Measurements from ENCODE around the gene FAM117B.

The FAM117B gene

DNA sequence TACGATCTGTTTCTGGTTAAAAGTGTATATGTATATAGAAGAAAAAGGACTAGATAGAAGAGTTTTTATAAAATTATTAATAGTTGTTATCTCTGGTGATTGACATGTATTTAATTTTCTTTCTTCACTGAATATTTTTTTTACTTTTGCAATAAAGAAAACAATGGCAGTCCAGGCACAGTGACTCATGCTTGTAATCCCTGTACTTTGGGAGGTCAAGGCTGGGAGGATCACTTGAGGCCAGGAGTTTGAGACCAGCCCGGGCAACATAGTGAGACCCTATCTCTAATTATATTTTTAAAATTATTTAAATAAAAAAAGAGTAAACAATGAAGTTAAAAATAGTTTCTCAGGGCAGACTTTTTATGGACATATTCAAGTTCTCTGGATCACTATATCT, 114.7 kb downstream of the FAM117B start:
- no peaks in the 10 kb centered on the region for H3K4me1 ChIP-seq (ENCODE audit: insufficient read depth, low read length)
- no peaks in the 10 kb centered on the region for H3K36me3 ChIP-seq (ENCODE audit: insufficient read depth, low read length)
- peaks cover 3% of the 10 kb centered on the region; the same call in 1 of the 2 replicates for H3K9me3 ChIP-seq (ENCODE audit: control insufficient read depth, insufficient read depth, low read length)
- H3K9ac ChIP-seq (ENCODE audit: low read depth, low read length) = no peak overlapping the region

GRCh38 chr2:202750763-202751427, 116.1 kb downstream of the FAM117B start:
- no peak overlapping the region for H3K9ac ChIP-seq (ENCODE audit: low read depth, low read length)
- peaks cover 3% of the 10 kb centered on the region; the same call in 1 of the 2 replicates for H3K9me3 ChIP-seq (ENCODE audit: control insufficient read depth, insufficient read depth, low read length)
- no peaks in the 10 kb centered on the region for H3K36me3 ChIP-seq (ENCODE audit: insufficient read depth, low read length)
- H3K4me1 ChIP-seq (ENCODE audit: insufficient read depth, low read length) = no peaks in the 10 kb centered on the region

GRCh38 chr2:202752071-202752470, 117.3 kb downstream of the FAM117B start:
- Histone ChIP-seq H3K36me3 (ENCODE audit: insufficient read depth, low read length) (no peaks in the 10 kb centered on the region), H3K9ac (ENCODE audit: low read depth, low read length) (no peak overlapping the region), H3K4me1 (ENCODE audit: insufficient read depth, low read length) (no peaks in the 10 kb centered on the region), H3K9me3 (ENCODE audit: control insufficient read depth, insufficient read depth, low read length) (peaks cover 3% of the 10 kb centered on the region; the same call in 1 of the 2 replicates)

DNA sequence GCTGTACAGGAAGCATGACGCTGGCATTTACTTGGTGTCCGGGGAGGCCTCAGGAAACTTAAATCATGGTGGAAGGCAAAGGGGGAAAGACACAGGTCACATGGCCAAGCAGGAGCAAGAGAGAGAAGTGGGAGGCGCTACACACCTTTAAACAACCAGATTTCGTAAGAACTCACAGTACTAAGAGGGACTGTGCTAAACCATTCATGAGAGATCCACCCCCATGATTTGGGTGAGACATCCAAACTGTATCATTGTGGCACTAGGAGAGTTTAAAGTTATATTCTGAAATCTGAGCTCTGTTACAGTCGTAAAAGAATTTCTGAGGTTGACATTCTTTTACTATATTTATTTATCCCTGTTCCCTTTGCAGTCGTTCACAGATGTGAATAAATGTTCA, 120.2 kb downstream of the FAM117B start:
- Histone ChIP-seq H3K9ac (ENCODE audit: low read depth, low read length) (no peak overlapping the region), H3K36me3 (ENCODE audit: insufficient read depth, low read length) (no peaks in the 10 kb centered on the region; the same call in none of the 2 replicates), H3K9me3 (ENCODE audit: control insufficient read depth, insufficient read depth, low read length) (peaks cover 3% of the 10 kb centered on the region; the same call in 1 of the 2 replicates), H3K4me1 (ENCODE audit: insufficient read depth, low read length) (no peaks in the 10 kb centered on the region)

- no peaks in the 10 kb centered on the region for H3K4me1 ChIP-seq (ENCODE audit: insufficient read depth, low read length)
- H3K9ac ChIP-seq (ENCODE audit: low read depth, low read length) = no peak overlapping the region
- H3K36me3 ChIP-seq (ENCODE audit: insufficient read depth, low read length) = no peaks in the 10 kb centered on the region; the same call in none of the 2 replicates
- peaks cover 3% of the 10 kb centered on the region; the same call in 1 of the 2 replicates for H3K9me3 ChIP-seq (ENCODE audit: control insufficient read depth, insufficient read depth, low read length)
These were observed 121.8 kb downstream of the FAM117B start for GRCh38 chr2:202756598-202756997.

- H3K4me1 ChIP-seq (ENCODE audit: insufficient read depth, low read length) = no peaks in the 10 kb centered on the region
- no peaks in the 10 kb centered on the region; the same call in none of the 2 replicates for H3K36me3 ChIP-seq (ENCODE audit: insufficient read depth, low read length)
- peaks cover 3% of the 10 kb centered on the region; the same call in 1 of the 2 replicates for H3K9me3 ChIP-seq (ENCODE audit: control insufficient read depth, insufficient read depth, low read length)
- H3K9ac ChIP-seq (ENCODE audit: low read depth, low read length) = no peak overlapping the region
These were observed 122.6 kb downstream of the FAM117B start for GRCh38 chr2:202757339-202757738.

- Histone ChIP-seq H3K4me1 (ENCODE audit: insufficient read depth, low read length) (no peaks in the 10 kb centered on the region), H3K9ac (ENCODE audit: low read depth, low read length) (no peak overlapping the region), H3K9me3 (ENCODE audit: control insufficient read depth, insufficient read depth, low read length) (peaks cover 3% of the 10 kb centered on the region; the same call in 1 of the 2 replicates), H3K36me3 (ENCODE audit: insufficient read depth, low read length) (no peaks in the 10 kb centered on the region; the same call in none of the 2 replicates)
These were observed 123.4 kb downstream of the FAM117B start for GRCh38 chr2:202758128-202758527.

DNA sequence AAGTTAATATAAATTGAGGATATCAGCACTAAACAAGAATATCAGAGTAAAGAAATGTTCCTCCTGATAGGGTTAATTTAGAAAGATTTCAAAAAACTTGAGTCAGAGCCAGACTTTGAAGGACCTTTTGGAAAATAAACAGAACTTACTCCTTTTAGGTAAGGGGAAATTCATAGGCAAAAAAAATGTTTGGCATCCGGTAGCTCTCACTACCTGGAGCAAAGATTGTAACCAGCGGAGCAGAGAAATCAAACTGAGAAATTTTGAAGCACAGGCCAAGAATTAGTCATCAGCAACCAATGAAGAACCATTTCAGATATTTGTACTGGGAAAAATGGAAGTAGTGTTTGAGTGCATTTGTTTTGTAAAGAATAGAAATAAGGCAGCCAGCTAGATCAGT, 123.8 kb downstream of the FAM117B start:
- H3K9me3 ChIP-seq (ENCODE audit: control insufficient read depth, insufficient read depth, low read length) = peaks cover 3% of the 10 kb centered on the region; the same call in 1 of the 2 replicates
- H3K9ac ChIP-seq (ENCODE audit: low read depth, low read length) = no peak overlapping the region
- H3K4me1 ChIP-seq (ENCODE audit: insufficient read depth, low read length) = no peaks in the 10 kb centered on the region
- no peaks in the 10 kb centered on the region; the same call in none of the 2 replicates for H3K36me3 ChIP-seq (ENCODE audit: insufficient read depth, low read length)

GRCh38 chr2:202760848-202761247, 126.1 kb downstream of the FAM117B start:
- Histone ChIP-seq H3K36me3 (ENCODE audit: insufficient read depth, low read length) (no peaks in the 10 kb centered on the region; the same call in none of the 2 replicates), H3K4me1 (ENCODE audit: insufficient read depth, low read length) (no peaks in the 10 kb centered on the region), H3K9me3 (ENCODE audit: control insufficient read depth, insufficient read depth, low read length) (no peaks in the 10 kb centered on the region), H3K9ac (ENCODE audit: low read depth, low read length) (no peak overlapping the region)

GRCh38 chr2:202762556-202762955, 127.8 kb downstream of the FAM117B start:
- Histone ChIP-seq H3K36me3 (ENCODE audit: insufficient read depth, low read length) (peaks cover 2% of the 10 kb centered on the region), H3K9me3 (ENCODE audit: control insufficient read depth, insufficient read depth, low read length) (no peaks in the 10 kb centered on the region), H3K4me1 (ENCODE audit: insufficient read depth, low read length) (no peaks in the 10 kb centered on the region), H3K9ac (ENCODE audit: low read depth, low read length) (no peak overlapping the region)

- Histone ChIP-seq H3K36me3 (ENCODE audit: insufficient read depth, low read length) (peaks cover 2% of the 10 kb centered on the region; the same call in 1 of the 2 replicates), H3K9ac (ENCODE audit: low read depth, low read length) (no peak overlapping the region), H3K4me1 (ENCODE audit: insufficient read depth, low read length) (no peaks in the 10 kb centered on the region), H3K9me3 (ENCODE audit: control insufficient read depth, insufficient read depth, low read length) (no peaks in the 10 kb centered on the region)
These were observed 129.1 kb downstream of the FAM117B start for GRCh38 chr2:202763916-202764315.

DNA sequence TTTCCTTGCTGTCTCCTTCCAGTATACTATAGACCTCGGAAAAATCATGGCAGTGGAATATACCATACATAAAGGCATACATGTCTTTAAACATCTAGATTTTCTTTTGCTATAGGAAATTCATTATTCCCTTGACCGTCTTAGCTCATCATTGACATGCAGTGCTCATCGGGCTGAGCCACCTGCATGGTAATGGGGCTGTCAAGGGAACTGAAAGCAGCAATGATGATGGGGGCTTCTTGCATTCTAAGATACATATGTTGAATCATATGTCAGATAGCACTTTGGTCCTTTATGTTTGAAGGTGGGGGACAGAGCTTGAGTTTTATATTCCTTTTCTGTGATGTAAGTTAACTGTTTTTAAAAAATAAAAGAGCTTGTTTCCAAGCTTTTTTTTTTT, 130.2 kb downstream of the FAM117B start:
- H3K9ac ChIP-seq (ENCODE audit: low read depth, low read length) = no peak overlapping the region
- H3K36me3 ChIP-seq (ENCODE audit: insufficient read depth, low read length) = 0 out of 2 replicates have a peak, but pooled peaks cover 2% of the 10 kb centered on the region
- no peaks in the 10 kb centered on the region for H3K4me1 ChIP-seq (ENCODE audit: insufficient read depth, low read length)
- H3K9me3 ChIP-seq (ENCODE audit: control insufficient read depth, insufficient read depth, low read length) = no peaks in the 10 kb centered on the region

GRCh38 chr2:202765436-202765835, 130.7 kb downstream of the FAM117B start:
- no peak overlapping the region for H3K9ac ChIP-seq (ENCODE audit: low read depth, low read length)
- H3K4me1 ChIP-seq (ENCODE audit: insufficient read depth, low read length) = no peaks in the 10 kb centered on the region
- no peaks in the 10 kb centered on the region for H3K9me3 ChIP-seq (ENCODE audit: control insufficient read depth, insufficient read depth, low read length)
- 0 out of 2 replicates have a peak, but pooled peaks cover 2% of the 10 kb centered on the region for H3K36me3 ChIP-seq (ENCODE audit: insufficient read depth, low read length)

GRCh38 chr2:202768273-202768672, 133.5 kb downstream of the FAM117B start:
- no peaks in the 10 kb centered on the region for H3K9me3 ChIP-seq (ENCODE audit: control insufficient read depth, insufficient read depth, low read length)
- H3K9ac ChIP-seq (ENCODE audit: low read depth, low read length) = no peak overlapping the region
- H3K4me1 ChIP-seq (ENCODE audit: insufficient read depth, low read length) = no peaks in the 10 kb centered on the region
- peaks cover 5% of the 10 kb centered on the region; the same call in 1 of the 2 replicates for H3K36me3 ChIP-seq (ENCODE audit: insufficient read depth, low read length)

DNA sequence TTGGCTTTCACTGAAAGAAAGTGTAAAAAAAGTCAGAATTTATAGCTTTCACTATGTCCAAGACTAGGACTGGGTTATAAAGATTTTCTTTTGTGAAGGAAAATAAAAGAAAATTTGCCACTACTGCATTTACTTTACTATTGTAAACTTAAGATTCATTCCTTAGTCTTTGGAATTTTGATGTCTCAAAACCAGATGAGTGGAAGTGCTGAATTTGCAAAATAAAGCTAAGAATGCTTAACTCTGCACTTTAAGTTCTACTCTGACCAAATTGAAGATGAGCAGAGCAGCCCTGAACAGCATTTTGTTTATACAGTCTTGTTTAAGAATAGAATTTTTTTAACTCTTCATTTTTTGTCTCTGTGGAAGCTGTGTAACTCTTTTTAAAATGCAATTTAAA, 134.4 kb downstream of the FAM117B start:
- no peak overlapping the region for H3K9ac ChIP-seq (ENCODE audit: low read depth, low read length)
- no peaks in the 10 kb centered on the region for H3K4me1 ChIP-seq (ENCODE audit: insufficient read depth, low read length)
- no peaks in the 10 kb centered on the region for H3K9me3 ChIP-seq (ENCODE audit: control insufficient read depth, insufficient read depth, low read length)
- peaks cover 5% of the 10 kb centered on the region; the same call in 1 of the 2 replicates for H3K36me3 ChIP-seq (ENCODE audit: insufficient read depth, low read length)
